HUES48 (cell line): ENCODE measurements around the gene MYRIP.

ENCODE experiments used
- H3K27ac ChIP-seq: one replicate; pipeline ENCODE4 v1.7.0; 2013; ENCODE audit warnings: low read depth, low read length, inconsistent platforms
- H3K27me3 ChIP-seq: 2 replicates; pipeline ENCODE4 v1.6.1; 2013; ENCODE audit warnings: mild to moderate bottlenecking, low read length; ENCODE audit not compliant: control insufficient read depth, insufficient read depth
- H3K36me3 ChIP-seq: 2 replicates; pipeline ENCODE4 v1.6.1; 2013; ENCODE audit warnings: low read length; ENCODE audit not compliant: control insufficient read depth, insufficient read depth
- H3K4me1 ChIP-seq: 2 replicates; pipeline ENCODE4 v1.6.1; 2013; ENCODE audit warnings: mild to moderate bottlenecking, low read length; ENCODE audit not compliant: control insufficient read depth, insufficient read depth
- H3K4me3 ChIP-seq: 2 replicates; pipeline ENCODE4 v1.5.1; 2013; ENCODE audit warnings: mild to moderate bottlenecking, low read depth, low read length
- H3K9ac ChIP-seq: 2 replicates; pipeline ENCODE4 v1.6.1; 2013; ENCODE audit warnings: mild to moderate bottlenecking, low read depth, low read length, moderate library complexity
- H3K9me3 ChIP-seq: 2 replicates; pipeline ENCODE4 v1.6.1; 2013; ENCODE audit warnings: low read length; ENCODE audit not compliant: control insufficient read depth, insufficient read depth

Gene MYRIP

GRCh38 chr3:40208251-40208650 is 398.8 kb downstream of the MYRIP start:
- no peaks in the 10 kb centered on the region for H3K27me3 ChIP-seq
- no peaks in the 10 kb centered on the region for H3K9me3 ChIP-seq
- no peak overlapping the region for H3K4me3 ChIP-seq
- no peak overlapping the region for H3K27ac ChIP-seq
- no peak overlapping the region for H3K9ac ChIP-seq
- H3K36me3 ChIP-seq, result no peaks in the 10 kb centered on the region
- H3K4me1 ChIP-seq, result no peaks in the 10 kb centered on the region

- Histone ChIP-seq H3K36me3 (no peaks in the 10 kb centered on the region), H3K9me3 (no peaks in the 10 kb centered on the region), H3K27ac (no peak overlapping the region), H3K4me3 (no peak overlapping the region), H3K27me3 (no peaks in the 10 kb centered on the region), H3K9ac (no peak overlapping the region), H3K4me1 (no peaks in the 10 kb centered on the region)
Measured at GRCh38 chr3:40211579-40211978, 402.2 kb downstream of the MYRIP start.

GRCh38 chr3:40213556-40213955 is 404.1 kb downstream of the MYRIP start:
- no peak overlapping the region for H3K4me3 ChIP-seq
- no peaks in the 10 kb centered on the region for H3K27me3 ChIP-seq

GRCh38 chr3:40215015-40215414 is 405.6 kb downstream of the MYRIP start:
- no peaks in the 10 kb centered on the region for H3K27me3 ChIP-seq
- no peak overlapping the region for H3K9ac ChIP-seq
- H3K36me3 ChIP-seq, result no peaks in the 10 kb centered on the region
- no peak overlapping the region for H3K27ac ChIP-seq
- H3K9me3 ChIP-seq, result no peaks in the 10 kb centered on the region
- no peaks in the 10 kb centered on the region for H3K4me1 ChIP-seq
- H3K4me3 ChIP-seq, result no peak overlapping the region

More at GRCh38 chr3:40213556-40213955, 404.1 kb downstream of the MYRIP start:
- H3K27ac ChIP-seq, result no peak overlapping the region
- H3K9me3 ChIP-seq, result no peaks in the 10 kb centered on the region
- H3K9ac ChIP-seq, result no peak overlapping the region
- no peaks in the 10 kb centered on the region for H3K36me3 ChIP-seq
- no peaks in the 10 kb centered on the region for H3K4me1 ChIP-seq

- no peaks in the 10 kb centered on the region for H3K27me3 ChIP-seq
Measured at GRCh38 chr3:40216471-40216870, 407.1 kb downstream of the MYRIP start.

GRCh38 chr3:40223856-40224255 is 414.4 kb downstream of the MYRIP start:
- Histone ChIP-seq H3K4me3 (no peak overlapping the region), H3K9me3 (no peaks in the 10 kb centered on the region), H3K27ac (no peak overlapping the region), H3K27me3 (no peaks in the 10 kb centered on the region), H3K4me1 (no peaks in the 10 kb centered on the region), H3K9ac (no peak overlapping the region), H3K36me3 (no peaks in the 10 kb centered on the region)

More at GRCh38 chr3:40216471-40216870, 407.1 kb downstream of the MYRIP start:
- Histone ChIP-seq H3K27ac (no peak overlapping the region), H3K4me3 (no peak overlapping the region), H3K36me3 (no peaks in the 10 kb centered on the region), H3K9me3 (no peaks in the 10 kb centered on the region), H3K9ac (no peak overlapping the region), H3K4me1 (no peaks in the 10 kb centered on the region)

- H3K9me3 ChIP-seq, result no peaks in the 10 kb centered on the region
- no peak overlapping the region for H3K9ac ChIP-seq
- no peaks in the 10 kb centered on the region for H3K4me1 ChIP-seq
- no peaks in the 10 kb centered on the region for H3K27me3 ChIP-seq
- no peak overlapping the region for H3K4me3 ChIP-seq
- H3K36me3 ChIP-seq, result no peaks in the 10 kb centered on the region
- no peak overlapping the region for H3K27ac ChIP-seq
Measured at GRCh38 chr3:40224796-40225515, 415.5 kb downstream of the MYRIP start.

GRCh38 chr3:40226636-40227035 is 417.2 kb downstream of the MYRIP start:
- no peaks in the 10 kb centered on the region for H3K9me3 ChIP-seq
- H3K9ac ChIP-seq, result no peak overlapping the region
- H3K36me3 ChIP-seq, result no peaks in the 10 kb centered on the region
- no peak overlapping the region for H3K4me3 ChIP-seq
- no peaks in the 10 kb centered on the region for H3K4me1 ChIP-seq
- H3K27me3 ChIP-seq, result no peaks in the 10 kb centered on the region
- no peak overlapping the region for H3K27ac ChIP-seq

GRCh38 chr3:40228792-40229350 is 419.5 kb downstream of the MYRIP start:
- Histone ChIP-seq H3K4me3 (no peak overlapping the region), H3K27me3 (no peaks in the 10 kb centered on the region), H3K9me3 (no peaks in the 10 kb centered on the region), H3K4me1 (no peaks in the 10 kb centered on the region), H3K27ac (no peak overlapping the region), H3K36me3 (no peaks in the 10 kb centered on the region), H3K9ac (no peak overlapping the region)

GRCh38 chr3:40229386-40229785 is 420.0 kb downstream of the MYRIP start:
- Histone ChIP-seq H3K27me3 (no peaks in the 10 kb centered on the region), H3K36me3 (no peaks in the 10 kb centered on the region), H3K9me3 (no peaks in the 10 kb centered on the region), H3K4me3 (no peak overlapping the region), H3K4me1 (no peaks in the 10 kb centered on the region), H3K9ac (no peak overlapping the region), H3K27ac (no peak overlapping the region)

- H3K9me3 ChIP-seq, result no peaks in the 10 kb centered on the region
- no peak overlapping the region for H3K27ac ChIP-seq
- no peaks in the 10 kb centered on the region for H3K36me3 ChIP-seq
- no peak overlapping the region for H3K9ac ChIP-seq
- no peaks in the 10 kb centered on the region for H3K4me1 ChIP-seq
- no peak overlapping the region for H3K4me3 ChIP-seq
- H3K27me3 ChIP-seq, result no peaks in the 10 kb centered on the region
Measured at GRCh38 chr3:40229963-40230362, 420.6 kb downstream of the MYRIP start.
